ENCODE measurements around the gene PSAT1. TPM values are rescaled to one million over a fixed set of nuclear protein-coding genes. Genes with fewer than 3 reads are reported as not detected.
A peak's percentile ranks its signal among the peaks of the same experiment; 100 is the strongest.

Gene PSAT1
- total RNA-seq, 1 experiment from 2014 or later = 24.8 TPM

DNA sequence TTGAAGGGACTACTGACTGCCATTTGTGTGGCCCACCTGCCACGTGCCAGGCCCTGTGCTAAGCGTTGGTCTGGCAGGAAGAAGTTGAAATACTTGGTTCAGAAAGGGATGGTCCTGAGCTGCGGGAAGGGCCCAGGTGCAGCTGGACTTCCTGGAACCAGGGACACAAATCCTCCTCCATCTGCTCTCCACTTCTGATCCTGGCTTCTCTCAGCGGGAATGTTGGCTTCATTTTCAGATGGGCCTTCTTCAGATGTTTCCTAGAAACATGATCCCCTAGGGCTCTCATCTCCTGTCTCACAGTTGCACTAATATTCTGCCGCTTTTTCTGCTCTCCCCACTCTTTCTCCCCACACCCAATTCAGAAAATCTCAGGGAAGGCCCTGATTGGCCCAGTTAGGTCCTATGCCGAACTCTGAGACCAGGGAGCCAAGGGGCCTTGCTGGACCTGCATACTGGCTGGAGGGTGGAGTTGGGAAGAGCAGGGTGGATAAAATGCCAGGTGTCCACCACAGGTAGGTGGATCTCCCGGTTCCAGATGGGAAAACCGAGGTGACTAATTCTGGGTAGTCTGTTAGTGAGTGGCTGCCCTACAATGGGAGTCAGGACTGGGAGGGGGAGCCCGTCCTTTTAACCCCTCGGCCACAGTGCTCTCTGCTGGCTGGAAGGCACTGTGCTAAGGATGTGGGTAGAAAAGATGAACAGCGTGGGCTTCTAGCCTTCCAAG is 19.4 kb downstream of the PSAT1 start:
- DNase-seq (ENCODE audit: low read depth) = no peak

DNA sequence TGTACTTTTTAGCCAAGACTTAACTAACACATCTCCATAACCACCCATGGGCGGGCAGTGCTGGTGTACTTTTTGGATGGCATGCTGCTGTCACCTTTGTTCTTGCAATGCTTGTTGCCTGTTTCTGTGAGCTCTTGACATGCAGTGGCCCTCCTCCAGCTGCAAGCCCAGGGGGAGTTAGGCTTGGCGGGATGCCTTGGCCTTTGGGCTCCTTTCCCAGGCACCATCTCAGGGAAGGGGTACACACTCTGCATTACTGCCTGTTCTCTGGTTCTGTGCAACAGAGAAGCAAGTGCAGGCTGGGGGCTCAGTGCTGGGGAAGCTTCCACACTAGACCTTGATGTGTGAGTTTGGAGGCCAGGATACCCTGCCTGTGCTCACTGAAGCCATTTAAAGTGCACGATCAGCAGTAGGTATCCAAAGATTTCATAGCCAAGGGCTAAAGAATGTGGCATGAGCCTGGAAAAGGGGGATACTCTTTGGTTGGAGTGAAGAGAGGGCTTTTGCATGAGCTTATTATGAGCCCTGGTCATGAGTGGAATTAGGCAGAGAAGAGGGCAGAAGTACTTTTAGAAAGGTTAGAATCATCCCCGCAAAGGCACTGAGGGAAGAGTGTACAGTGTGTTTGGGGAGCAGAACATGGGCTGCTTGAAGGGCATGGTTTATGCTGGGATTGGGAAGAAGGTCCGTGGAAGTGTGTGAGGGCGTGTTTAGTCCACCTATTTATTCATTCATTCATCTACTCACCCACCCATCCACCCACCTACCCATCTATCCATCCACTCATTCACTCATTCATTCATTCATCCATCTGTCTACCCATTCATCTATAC is 22.5 kb downstream of the PSAT1 start:
- no peak for DNase-seq (ENCODE audit: low read depth)

DNA sequence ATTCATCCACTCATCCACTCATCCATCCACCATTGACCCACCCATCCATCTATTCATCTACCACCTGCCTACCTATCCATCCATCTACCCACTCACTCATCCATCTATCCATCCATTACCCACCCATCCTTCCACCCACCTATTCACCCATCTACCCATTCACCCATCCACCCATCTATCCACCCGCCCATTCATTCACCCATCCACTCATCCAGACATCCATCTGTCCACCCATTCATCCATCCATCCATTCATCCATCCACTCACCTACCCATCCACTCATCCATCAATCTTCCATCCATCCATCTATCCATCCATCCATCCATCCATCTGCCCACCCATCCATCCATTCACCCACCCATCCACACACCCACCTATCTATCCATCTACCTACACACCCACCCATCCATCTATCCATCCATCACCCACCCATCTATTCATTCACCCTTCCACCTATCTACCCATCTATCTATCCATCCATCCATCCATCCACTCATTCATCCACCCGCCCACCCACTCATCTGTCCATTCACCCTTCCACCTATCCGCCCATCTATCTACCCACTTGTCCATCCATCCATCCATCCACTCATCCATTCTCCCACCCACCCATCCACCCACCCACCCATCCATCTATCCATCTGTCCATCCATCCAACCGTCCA is 23.2 kb downstream of the PSAT1 start:
- DNase-seq (ENCODE audit: low read depth) = no peak

DNA sequence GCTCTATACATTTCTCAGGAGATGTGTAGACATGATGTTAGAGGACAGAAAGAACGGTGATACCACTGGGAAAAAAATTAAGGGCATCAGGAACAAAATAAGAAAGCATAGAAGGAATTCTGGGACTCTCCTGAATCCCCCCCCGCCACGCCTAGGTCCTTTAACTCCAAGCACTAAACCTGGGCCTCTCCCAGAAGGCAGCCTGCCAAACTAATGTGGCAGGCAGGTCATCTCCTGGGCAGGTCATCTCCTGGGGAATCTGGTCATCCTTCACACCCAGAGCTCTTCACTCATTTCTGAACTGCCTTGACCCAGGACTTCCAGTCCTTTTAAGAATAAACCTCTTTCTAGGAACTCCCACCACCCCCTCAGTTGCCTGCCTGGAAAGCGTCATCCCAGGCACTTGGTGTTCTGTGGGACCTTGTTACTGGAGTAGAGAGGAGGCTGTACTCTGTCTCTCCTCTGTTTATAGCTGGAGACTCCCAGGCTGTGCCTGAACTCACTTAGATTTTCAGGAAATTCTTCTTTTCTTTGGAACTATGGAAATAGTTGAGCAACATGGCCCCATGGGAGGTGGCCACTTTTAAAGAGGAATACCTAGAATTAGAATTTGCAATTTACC is 24.1 kb downstream of the PSAT1 start:
- no peak for DNase-seq (ENCODE audit: low read depth)

DNA sequence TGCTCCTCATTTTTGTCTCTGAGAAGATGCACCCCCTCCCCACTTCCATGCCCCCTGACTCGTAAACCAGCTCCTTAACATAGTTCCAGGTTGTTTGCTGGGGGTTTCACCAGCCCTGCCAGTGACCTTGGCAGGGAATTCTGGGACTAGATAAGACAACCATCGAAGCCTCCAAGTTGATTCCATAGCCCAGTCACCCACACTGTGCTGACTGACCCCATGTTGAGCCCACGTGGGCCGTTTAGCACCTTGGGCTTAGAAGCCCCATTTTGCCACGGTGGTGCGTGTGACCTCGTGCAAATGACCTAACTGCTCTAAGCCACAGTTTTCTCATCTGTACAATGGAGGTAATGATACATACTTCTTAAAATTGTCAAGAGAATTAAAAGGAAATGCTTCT is 24.6 kb downstream of the PSAT1 start:
- DNase-seq (ENCODE audit: low read depth) = no peak

DNA sequence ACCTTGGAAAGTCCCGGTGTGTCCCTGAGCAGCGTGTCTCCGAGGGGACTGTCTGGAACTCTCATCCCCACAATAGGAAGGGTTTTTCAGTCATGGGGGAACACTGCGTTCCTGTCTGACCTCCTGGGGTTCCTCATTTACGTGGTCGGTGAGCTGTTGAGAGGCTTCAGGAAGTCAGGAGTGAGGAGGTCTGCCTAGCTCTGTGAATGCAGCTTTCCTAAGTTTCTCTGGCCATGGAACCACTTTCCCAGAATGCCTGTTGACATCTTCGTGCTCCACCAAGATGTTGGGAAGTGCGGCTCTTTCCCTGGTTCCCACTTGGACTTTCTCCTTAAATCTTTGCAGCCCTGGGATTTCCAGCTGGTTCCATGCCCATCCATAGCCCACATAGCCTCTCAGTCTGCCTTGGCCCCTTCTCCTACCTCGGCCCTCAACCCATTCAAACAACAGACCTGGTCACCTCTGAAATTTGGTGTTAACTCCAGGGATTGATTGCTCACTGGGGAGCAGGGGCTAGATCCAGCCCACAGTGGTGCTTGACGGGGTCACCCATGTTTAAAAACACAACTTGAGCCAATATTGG is 27.2 kb downstream of the PSAT1 start:
- no peak for DNase-seq (ENCODE audit: low read depth)

DNA sequence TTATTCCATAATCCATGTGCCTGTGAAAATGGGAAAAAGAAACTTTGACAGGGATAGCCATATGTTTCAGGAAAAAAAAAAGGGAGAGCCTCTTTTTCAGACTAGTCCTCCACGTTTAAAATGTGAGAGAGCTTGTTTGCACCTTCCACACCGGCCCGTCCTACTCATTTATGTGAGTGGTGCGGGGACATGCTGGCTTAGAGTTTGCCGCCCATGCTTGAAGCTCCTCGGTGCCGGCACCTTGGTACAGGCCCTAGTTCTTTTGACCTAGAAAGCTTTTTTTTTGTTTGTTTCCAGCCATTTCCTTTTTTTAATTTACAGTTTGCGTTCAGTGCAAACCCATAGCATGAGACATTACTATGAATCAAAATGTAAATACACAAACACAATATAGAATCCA is 27.8 kb downstream of the PSAT1 start:
- no peak for DNase-seq (ENCODE audit: low read depth)

DNA sequence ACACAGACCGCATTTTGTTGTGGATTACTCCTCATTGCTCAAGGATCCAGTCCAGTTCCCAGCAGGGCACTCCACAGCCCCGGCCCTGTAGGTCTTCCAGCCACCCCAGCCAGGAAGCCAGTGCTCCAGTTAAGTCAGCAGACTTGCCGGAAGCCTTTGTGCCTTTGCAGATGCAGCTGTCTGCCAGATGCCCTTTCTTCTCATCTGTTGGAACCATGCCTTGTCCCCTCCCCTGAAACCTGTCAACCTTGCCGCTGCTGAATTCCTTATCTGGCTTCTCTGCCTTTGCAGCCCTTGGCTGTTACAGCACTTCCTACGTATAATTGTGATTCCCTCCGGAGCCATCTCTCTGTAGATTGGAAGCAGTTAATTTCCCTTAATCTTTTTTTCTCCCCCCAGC is 28.4 kb downstream of the PSAT1 start:
- peak; percentile 86 for DNase-seq (ENCODE audit: low read depth)

DNA sequence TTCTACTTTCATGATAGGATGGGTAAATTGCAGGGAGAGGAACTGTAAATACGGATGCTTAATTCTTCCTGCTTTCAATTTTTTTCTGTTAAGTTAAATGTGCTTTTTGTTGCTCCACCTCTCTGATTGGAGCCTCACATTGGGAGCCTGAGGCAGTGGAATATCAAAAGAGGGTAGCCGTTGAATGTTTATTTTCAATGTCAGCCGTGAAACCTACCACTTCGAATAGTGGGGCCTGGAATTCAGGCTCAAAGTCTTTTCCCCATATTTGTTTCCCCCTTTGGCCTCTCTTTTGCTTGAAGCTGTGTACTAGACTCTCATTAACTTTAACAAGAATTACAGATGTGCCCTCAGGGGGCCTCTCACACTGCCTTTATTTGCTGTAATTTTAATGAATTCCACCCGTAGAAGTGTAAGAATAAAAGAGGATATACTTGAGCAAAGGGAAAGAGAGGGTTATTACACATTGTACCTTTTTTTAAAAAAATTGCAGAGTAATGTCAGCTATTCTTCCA is 29.0 kb downstream of the PSAT1 start:
- no peak for DNase-seq (ENCODE audit: low read depth)

DNA sequence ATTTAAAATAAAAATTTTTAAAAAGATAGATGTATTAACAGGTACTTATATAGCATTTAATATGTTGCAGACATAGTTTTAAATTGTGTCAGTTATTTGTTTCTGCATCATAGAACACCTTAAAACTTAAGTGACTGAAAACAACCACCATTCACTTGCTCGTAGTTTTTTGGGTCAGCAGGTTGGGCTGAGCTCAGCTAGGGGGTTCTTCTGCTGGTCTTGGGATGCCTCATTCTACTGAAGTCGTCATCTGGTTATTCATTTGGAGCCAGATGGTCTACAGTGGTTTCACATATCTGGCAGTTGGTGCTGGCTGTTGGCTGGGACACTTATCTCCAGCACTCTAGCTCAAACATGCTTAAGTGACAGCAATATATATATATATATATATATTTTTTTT is 29.6 kb downstream of the PSAT1 start:
- DNase-seq (ENCODE audit: low read depth) = no peak

DNA sequence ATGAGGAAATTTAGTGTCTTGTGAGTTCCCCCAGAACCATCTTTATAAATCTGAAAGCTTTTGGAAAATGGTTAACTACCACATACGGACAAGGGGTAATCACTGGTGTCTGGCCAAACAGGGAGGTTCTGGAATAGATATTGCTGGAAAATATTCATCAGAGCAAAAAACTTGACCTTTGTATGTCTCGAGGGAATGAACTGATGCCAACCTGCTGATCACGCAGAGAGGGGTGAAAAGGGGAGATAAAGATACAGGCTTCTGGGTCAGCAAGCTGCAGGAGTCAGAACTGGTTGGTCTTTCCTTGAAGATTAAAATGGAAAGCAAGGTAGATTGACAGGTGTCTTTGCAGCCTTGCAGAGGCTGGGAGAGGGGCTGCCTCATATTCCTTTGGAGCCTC is 35.5 kb downstream of the PSAT1 start:
- DNase-seq (ENCODE audit: low read depth) = no peak

DNA sequence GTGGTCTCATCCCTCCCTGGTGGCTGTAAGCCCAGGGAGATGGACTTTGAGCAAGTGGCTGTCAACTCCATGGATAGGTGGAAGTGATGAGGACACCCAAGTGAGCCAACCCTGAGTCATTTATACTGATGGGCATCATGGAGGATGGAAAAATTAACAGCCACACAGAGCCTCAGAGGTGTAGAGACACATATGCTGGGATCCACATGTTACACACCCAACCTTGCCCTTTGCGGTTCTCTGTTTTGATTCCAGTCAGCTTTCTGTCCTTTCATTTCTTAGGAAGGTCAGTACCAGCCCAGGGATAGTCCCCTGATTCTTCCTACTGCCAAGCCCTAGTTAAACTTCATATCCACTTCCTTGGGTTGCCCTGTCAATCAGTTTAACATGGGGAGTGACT is 51.9 kb downstream of the PSAT1 start:
- no peak for DNase-seq (ENCODE audit: low read depth)

DNA sequence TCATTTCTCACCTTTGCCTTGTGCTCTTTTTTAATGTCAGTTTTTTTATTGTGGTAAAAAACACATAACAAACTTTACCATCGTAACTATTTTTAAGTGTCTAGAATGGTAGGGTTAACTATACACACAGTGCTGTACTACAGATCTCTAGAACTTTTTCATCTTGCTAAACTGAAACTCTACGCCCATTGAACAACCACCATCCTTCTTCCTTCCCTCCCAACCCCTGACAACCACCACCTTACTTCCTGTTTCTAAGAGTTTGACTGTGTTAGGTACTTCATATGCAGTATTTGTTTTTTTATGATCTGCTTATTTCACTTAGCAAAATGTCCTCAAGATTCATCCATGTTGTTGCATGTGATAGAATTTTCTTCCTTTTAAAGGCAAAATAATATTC is 54.9 kb downstream of the PSAT1 start:
- no peak for DNase-seq (ENCODE audit: low read depth)

DNA sequence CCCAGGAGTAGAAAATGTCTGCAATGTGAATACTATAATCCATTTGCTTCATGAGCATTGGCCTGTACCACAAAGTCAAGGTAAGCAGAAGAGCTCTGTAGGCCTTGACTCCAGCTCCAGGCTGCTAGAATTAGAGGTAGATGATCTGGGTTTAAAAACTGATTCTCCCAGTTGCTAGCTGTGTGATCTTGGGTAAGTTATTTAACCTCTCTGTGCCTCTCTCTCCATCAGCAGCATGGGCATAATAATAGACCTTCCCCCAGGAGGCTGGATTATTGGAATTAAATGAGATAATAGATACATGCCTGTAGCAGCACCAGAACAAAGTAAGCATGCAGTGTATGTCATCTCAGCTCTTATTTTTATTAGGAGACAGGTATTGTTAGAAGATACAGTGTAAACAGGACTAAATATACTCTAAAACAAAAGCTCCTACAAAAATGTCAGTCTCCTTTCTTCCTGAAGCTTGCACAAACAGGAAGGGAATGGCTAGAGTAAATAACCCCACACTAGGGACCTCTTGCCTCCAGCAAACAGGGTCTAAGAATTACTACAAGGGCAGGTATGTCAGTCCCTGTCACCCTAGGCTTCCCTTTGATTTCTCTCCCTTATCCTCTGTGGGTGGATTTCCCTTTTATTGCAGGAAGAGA is 57.5 kb downstream of the PSAT1 start:
- no peak for DNase-seq (ENCODE audit: low read depth)

DNA sequence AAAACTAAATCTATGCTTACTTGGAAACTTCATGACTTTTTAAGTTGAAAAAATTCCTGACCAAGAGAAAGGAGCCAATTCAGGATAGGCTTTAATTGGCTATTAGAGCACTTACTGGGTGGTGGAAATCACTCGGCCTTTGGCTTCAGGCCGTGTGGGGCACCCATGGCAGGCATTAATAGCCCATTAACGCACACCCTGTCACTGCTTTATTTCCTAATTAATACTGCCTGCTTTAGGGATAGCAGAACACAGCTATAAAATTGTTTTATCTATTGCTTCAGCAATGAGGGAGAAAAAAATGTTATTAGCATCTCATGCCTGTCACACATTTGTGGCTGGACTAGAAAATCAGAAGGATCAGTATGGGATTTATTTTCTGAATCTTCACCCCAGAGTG is 58.1 kb downstream of the PSAT1 start:
- DNase-seq (ENCODE audit: low read depth) = no peak

DNA sequence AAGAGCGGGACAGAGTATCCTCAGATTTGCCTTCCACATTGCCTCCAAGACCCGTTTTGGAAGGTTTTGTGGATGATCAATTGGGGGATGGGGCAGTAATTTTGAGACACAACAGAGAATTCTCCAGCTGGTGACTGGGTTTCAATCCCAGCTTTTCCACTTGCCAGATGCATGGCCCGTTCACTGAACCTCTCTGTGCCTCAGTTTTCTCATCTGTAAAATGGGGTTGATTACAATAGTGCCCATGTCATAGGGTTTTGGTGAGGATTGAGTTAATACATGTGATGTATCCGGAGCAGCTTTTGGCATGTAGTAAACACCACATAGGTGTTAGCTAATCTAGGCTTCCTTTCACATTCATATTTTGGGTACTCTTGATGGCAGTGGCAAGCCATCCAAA is 59.7 kb downstream of the PSAT1 start:
- no peak for DNase-seq (ENCODE audit: low read depth)

DNA sequence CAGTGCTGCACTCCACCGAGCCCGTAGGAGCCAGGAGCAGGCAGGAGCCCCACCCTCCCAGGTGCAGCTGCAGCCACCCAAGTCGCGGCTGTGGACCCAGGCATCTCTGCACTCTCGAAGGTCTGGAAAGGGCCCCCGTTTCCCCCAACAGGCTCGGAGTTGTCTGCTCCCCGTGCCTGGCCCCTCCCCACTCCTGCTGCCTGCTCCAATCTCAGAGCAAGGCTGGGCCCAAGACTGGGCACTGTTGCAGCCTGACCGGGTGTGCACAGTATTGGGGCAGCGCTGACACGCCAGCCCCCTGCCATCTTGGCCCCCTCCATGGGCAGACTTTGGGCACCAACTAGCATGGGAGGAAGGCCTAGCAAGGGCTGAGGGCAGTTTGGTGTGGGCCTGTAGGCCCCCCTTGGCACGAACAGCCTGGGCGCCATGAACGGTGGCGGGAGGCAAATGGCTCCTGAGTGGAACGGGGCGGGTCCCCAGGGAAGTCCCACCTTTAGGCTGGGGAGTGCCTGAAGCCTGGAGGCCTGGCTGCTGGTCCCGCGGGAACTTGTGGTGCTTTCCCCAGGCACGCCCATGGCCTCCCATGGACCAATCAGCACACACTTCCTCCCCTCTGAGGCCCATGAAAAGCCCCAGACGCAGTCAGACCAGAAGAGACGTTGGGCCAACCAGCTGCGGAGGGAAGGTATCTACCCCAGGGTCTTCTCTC is 60.4 kb downstream of the PSAT1 start:
- DNase-seq (ENCODE audit: low read depth) = no peak

DNA sequence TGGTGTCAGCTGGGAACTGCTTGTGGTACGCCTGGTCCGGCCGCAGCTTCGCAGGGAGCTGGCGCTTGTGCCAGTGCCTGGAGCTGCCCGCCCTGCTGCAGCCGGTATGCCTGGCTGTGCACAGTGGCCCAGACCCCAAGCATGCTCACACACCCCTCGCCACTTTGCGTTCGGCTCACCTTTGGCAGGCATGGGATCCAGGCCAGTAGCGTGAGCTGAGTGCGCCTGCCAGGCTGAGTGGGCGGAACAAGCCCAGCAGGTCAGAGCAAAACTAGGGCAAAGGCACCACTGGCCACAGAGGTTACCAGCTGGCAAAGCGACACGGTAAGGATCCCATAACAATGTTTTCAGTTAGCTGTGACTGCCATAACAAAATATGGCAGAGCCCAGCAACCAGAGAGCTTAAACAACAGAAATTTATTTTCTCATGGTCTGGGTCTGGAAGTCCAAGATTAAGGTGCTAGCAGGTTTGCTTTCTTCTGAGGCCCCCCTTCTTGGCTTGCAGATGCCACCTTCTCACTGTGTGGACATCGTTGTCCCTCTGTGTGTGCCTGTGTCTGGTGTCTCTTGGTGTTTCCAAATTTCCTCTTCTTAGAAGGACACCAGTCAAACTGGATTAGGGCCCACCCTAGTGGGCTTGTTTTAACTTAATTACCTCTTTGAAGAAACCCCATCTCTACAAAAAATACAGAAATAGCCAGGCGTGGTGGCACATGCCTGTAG is 61.6 kb downstream of the PSAT1 start:
- DNase-seq (ENCODE audit: low read depth) = no peak

DNA sequence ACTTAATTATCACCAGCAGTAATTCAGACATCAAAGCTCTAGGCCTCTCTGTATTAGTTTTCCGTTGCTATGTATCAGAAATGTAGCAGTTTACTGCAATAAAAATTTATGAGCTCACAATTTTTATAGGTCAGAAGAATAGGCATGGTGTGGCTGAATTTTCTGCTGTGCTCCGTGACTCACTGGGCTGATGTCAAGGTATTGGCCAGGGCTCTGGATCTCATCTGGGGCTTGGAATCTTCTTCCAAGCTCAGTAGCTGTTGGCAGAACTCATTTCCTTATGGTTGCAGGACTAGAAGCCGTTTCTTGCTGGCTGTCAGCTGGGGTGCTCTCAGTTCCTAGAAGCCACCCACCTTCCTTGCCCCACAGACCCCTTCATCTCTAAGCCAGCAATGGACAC is 66.3 kb downstream of the PSAT1 start:
- DNase-seq (ENCODE audit: low read depth) = peak; percentile 35

All from LHCN-M2 (cell line).